ENCODE measurements around the gene VRTN.

DNA sequence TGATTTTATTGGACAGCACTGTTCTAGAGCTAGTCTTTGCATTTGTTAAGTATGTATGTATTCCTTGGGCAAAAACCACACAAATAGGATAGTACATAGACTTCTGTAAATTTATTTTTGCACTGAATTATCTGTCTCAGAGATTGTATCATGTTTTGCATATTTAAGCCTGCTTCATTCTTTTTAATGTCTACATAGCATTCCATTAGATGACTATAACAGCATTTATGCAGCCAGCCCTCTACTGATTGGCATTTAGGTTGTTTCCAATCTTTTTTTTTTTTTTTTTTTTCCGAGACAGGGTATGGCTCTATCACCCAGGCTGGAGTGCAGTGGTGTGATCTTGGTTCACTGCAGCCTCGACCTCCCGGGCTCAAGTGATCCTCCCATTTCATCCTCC lies 43.2 kb downstream of the VRTN start:
- TF ChIP-seq, protein P1, sequence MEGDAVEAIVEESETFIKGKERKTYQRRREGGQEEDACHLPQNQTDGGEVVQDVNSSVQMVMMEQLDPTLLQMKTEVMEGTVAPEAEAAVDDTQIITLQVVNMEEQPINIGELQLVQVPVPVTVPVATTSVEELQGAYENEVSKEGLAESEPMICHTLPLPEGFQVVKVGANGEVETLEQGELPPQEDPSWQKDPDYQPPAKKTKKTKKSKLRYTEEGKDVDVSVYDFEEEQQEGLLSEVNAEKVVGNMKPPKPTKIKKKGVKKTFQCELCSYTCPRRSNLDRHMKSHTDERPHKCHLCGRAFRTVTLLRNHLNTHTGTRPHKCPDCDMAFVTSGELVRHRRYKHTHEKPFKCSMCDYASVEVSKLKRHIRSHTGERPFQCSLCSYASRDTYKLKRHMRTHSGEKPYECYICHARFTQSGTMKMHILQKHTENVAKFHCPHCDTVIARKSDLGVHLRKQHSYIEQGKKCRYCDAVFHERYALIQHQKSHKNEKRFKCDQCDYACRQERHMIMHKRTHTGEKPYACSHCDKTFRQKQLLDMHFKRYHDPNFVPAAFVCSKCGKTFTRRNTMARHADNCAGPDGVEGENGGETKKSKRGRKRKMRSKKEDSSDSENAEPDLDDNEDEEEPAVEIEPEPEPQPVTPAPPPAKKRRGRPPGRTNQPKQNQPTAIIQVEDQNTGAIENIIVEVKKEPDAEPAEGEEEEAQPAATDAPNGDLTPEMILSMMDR (IDR thresholded peaks at IDR 0.05), result no peak
- TF ChIP-seq EP300 (IDR thresholded peaks at IDR 0.05), result no peak

Data from tibial nerve (tissue), 4 donors.